ENCODE data around the gene CADM1.

CADM1 gene

DNA sequence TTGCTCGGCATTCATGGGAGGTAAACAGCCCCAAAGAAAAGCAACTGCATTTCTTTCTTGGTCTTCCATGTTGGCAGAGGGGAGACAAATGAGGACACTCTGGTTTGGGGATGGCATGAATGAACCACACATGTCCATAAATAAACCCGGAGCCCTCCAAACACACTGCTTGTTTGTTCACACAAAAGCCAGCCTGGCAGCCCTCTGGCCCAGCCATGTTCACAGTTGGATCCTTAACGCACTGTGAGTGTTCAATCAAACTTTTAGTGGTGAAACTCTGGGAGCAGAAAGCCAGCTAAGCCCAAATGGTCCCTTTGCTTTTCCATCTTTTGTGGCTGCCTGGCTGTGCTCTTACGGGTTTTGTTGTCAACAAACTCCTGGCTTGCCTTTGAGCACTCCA is 336.8 kb downstream of the CADM1 start:
- Histone ChIP-seq H3K27me3 (ENCODE audit: control insufficient read depth in 1 of 2, insufficient read depth in 2 of 2, low read length in 2 of 2) (peaks cover 4 to 10% of the 10 kb centered on the region in 2 donors), H3K9me3 (ENCODE audit: control insufficient read depth in 2 of 2, low read length in 2 of 2) (no peaks in the 10 kb centered on the region), H3K4me3 (ENCODE audit: low read length in 2 of 2) (no peak overlapping the region), H3K9ac (ENCODE audit: low read length in 2 of 2) (no peak overlapping the region), H3K4me1 (ENCODE audit: control insufficient read depth, insufficient read depth, low read length) (peaks cover 7% of the 10 kb centered on the region), H3K36me3 (ENCODE audit: control insufficient read depth in 2 of 2, insufficient read depth in 2 of 2, low read length in 2 of 2) (no peaks in the 10 kb centered on the region), H3K27ac (ENCODE audit: low read length) (no peak overlapping the region)

DNA sequence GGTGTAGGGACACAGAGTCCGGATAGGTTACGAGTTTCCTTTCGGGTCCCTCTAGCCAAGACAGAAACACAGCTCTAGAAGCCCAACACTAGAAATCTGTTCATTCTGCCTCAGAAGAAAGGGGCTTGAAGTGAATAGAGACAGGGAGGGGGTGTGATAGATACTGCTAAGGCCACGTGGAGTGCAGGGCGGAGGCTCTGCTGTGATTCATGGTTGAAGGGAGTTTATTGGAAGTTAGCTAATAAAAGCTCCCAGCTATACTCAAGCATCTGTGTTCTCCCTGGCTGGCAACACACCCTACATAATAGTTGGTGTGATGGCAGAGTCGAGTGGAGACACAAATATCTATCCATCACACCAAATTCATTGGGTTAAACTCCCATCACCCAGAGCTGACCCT is 337.4 kb downstream of the CADM1 start:
- peaks cover 4 to 13% of the 10 kb centered on the region in 2 donors for H3K27me3 ChIP-seq (ENCODE audit: control insufficient read depth in 1 of 2, insufficient read depth in 2 of 2, low read length in 2 of 2)
- no peaks in the 10 kb centered on the region for H3K36me3 ChIP-seq (ENCODE audit: control insufficient read depth in 2 of 2, insufficient read depth in 2 of 2, low read length in 2 of 2)
- H3K4me1 ChIP-seq (ENCODE audit: control insufficient read depth, insufficient read depth, low read length), result peaks cover 7% of the 10 kb centered on the region
- H3K27ac ChIP-seq (ENCODE audit: low read length), result no peak overlapping the region
- H3K4me3 ChIP-seq (ENCODE audit: low read length in 2 of 2), result no peak overlapping the region
- H3K9me3 ChIP-seq (ENCODE audit: control insufficient read depth in 2 of 2, low read length in 2 of 2), result no peaks in the 10 kb centered on the region
- H3K9ac ChIP-seq (ENCODE audit: low read length in 2 of 2), result no peak overlapping the region

DNA sequence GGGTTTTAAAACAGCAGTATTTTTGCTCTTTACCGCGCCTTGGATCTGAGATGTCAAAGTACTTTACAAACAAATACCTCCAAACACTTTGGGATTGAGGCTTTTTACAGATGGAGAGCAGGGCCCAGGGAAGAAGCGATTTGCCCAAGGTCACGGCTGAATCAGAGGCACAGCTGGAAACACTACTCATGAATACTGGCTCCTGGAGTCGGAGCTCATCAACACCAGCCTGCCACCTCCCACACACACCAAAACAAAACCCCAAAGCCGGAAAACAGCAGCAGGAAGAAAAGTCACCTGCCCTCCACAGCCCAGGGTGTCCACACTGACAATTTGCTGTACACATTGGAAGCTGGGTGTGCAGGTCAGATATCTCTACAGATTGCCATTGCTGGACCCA is 339.4 kb downstream of the CADM1 start:
- H3K9ac ChIP-seq (ENCODE audit: low read length in 2 of 2), result no peak overlapping the region
- peaks cover 7% of the 10 kb centered on the region for H3K4me1 ChIP-seq (ENCODE audit: control insufficient read depth, insufficient read depth, low read length)
- H3K9me3 ChIP-seq (ENCODE audit: control insufficient read depth in 2 of 2, low read length in 2 of 2), result peaks cover 0 to 4% of the 10 kb centered on the region in 2 donors
- no peak overlapping the region for H3K27ac ChIP-seq (ENCODE audit: low read length)
- H3K4me3 ChIP-seq (ENCODE audit: low read length in 2 of 2), result no peak overlapping the region
- H3K27me3 ChIP-seq (ENCODE audit: control insufficient read depth in 1 of 2, insufficient read depth in 2 of 2, low read length in 2 of 2), result peaks cover 14 to 24% of the 10 kb centered on the region in 2 donors
- no peaks in the 10 kb centered on the region for H3K36me3 ChIP-seq (ENCODE audit: control insufficient read depth in 2 of 2, insufficient read depth in 2 of 2, low read length in 2 of 2)

DNA sequence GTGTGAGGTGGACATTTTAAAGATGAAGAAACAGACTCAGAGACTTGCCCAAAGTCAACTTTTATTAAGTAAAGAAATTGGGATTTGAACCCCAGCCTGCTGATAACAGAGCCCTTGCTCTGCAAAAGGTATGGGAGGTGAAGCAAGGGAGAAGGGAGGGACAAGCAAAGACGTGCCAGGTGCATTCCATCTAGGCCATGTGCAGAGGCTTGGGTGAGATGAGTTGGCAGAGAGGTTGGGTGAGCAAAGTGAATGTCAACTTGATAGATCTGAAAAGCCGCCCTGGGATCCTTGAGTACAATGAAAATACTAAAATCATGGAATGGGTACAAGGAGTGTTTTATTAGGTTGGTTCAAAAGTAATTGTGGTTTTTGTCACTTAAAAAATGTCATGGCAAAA is 341.3 kb downstream of the CADM1 start:
- Histone ChIP-seq H3K9me3 (ENCODE audit: control insufficient read depth in 2 of 2, low read length in 2 of 2) (peaks cover 0 to 4% of the 10 kb centered on the region in 2 donors), H3K27me3 (ENCODE audit: control insufficient read depth in 1 of 2, insufficient read depth in 2 of 2, low read length in 2 of 2) (peaks cover 20 to 23% of the 10 kb centered on the region in 2 donors), H3K27ac (ENCODE audit: low read length) (no peak overlapping the region), H3K4me1 (ENCODE audit: control insufficient read depth, insufficient read depth, low read length) (peaks cover under 1% of the 10 kb centered on the region), H3K36me3 (ENCODE audit: control insufficient read depth in 2 of 2, insufficient read depth in 2 of 2, low read length in 2 of 2) (no peaks in the 10 kb centered on the region), H3K4me3 (ENCODE audit: low read length in 2 of 2) (no peak overlapping the region), H3K9ac (ENCODE audit: low read length in 2 of 2) (no peak overlapping the region)

DNA sequence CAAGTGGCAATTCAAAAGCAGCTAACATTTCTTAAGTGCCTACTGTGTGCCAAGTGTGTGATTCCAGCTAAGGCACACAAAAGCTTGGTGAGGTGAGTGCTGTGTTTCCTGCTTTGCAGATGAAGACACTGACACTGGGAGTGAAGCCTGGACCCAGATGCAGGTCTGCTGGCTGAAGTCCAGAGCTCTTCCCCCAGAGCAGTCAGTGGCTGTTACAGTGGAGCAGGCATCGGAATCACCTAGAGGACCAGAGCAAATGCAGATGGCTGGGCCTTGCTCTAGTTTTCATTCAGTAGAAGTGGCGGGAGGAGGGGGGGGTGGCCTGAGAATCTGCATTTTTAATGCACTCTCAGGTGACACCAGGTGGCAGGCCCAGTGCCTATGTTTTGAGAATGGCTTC is 342.3 kb downstream of the CADM1 start:
- H3K4me3 ChIP-seq (ENCODE audit: low read length in 2 of 2), result no peak overlapping the region
- H3K4me1 ChIP-seq (ENCODE audit: control insufficient read depth, insufficient read depth, low read length), result no peaks in the 10 kb centered on the region
- peaks cover 0 to 4% of the 10 kb centered on the region in 2 donors for H3K9me3 ChIP-seq (ENCODE audit: control insufficient read depth in 2 of 2, low read length in 2 of 2)
- H3K36me3 ChIP-seq (ENCODE audit: control insufficient read depth in 2 of 2, insufficient read depth in 2 of 2, low read length in 2 of 2), result no peaks in the 10 kb centered on the region
- H3K27ac ChIP-seq (ENCODE audit: low read length), result no peak overlapping the region
- H3K27me3 ChIP-seq (ENCODE audit: control insufficient read depth in 1 of 2, insufficient read depth in 2 of 2, low read length in 2 of 2), result peaks cover 22 to 25% of the 10 kb centered on the region in 2 donors
- no peak overlapping the region for H3K9ac ChIP-seq (ENCODE audit: low read length in 2 of 2)

DNA sequence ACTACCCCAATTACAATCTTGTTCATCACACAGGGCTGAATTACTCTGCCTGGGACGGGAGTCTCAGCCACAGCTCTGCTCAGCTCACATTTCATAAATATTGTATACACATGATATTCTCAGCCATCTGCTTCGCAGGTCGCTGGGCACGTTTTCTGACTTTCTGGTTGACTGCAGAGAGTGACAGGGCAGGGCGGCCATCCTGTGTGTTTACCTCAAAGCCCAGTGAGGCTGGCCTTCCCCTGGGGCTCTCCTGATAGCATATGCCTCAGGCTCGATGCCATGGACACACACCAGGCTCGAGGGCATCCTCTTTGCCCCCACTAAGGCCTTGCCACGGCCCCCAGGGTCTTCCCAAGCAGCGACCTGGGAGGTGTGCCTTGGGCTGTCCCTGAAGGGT is 345.0 kb downstream of the CADM1 start:
- peaks cover 18 to 21% of the 10 kb centered on the region in 2 donors for H3K27me3 ChIP-seq (ENCODE audit: control insufficient read depth in 1 of 2, insufficient read depth in 2 of 2, low read length in 2 of 2)
- H3K27ac ChIP-seq (ENCODE audit: low read length), result no peak overlapping the region
- peaks cover 0 to 4% of the 10 kb centered on the region in 2 donors for H3K9me3 ChIP-seq (ENCODE audit: control insufficient read depth in 2 of 2, low read length in 2 of 2)
- no peak overlapping the region for H3K4me3 ChIP-seq (ENCODE audit: low read length in 2 of 2)
- H3K4me1 ChIP-seq (ENCODE audit: control insufficient read depth, insufficient read depth, low read length), result no peaks in the 10 kb centered on the region
- no peak overlapping the region for H3K9ac ChIP-seq (ENCODE audit: low read length in 2 of 2)
- no peaks in the 10 kb centered on the region for H3K36me3 ChIP-seq (ENCODE audit: control insufficient read depth in 2 of 2, insufficient read depth in 2 of 2, low read length in 2 of 2)

DNA sequence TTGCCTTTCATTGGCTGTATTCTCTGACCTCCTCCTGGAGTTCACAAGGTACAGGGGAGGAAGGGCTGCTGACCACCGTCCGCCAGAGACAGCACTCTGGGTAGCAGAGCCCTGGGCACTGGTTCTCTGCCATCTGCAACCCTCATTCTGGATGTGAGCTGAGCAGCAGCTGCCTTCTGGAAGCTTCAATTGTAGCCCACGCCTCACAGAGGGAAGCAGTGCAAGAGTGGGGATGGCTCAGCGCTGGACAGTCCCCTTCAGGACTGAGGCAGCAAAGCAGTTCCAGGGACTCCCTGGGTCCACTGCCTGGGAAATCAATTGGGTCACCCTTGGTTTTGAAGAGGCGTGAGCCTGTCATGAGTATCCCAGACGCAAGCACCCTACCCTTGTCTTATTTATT is 346.2 kb downstream of the CADM1 start:
- Histone ChIP-seq H3K27me3 (ENCODE audit: control insufficient read depth in 1 of 2, insufficient read depth in 2 of 2, low read length in 2 of 2) (peaks cover 18 to 21% of the 10 kb centered on the region in 2 donors), H3K27ac (ENCODE audit: low read length) (no peak overlapping the region), H3K36me3 (ENCODE audit: control insufficient read depth in 2 of 2, insufficient read depth in 2 of 2, low read length in 2 of 2) (no peaks in the 10 kb centered on the region), H3K4me3 (ENCODE audit: low read length in 2 of 2) (no peak overlapping the region), H3K9me3 (ENCODE audit: control insufficient read depth in 2 of 2, low read length in 2 of 2) (peaks cover 0 to 4% of the 10 kb centered on the region in 2 donors), H3K4me1 (ENCODE audit: control insufficient read depth, insufficient read depth, low read length) (no peaks in the 10 kb centered on the region), H3K9ac (ENCODE audit: low read length in 2 of 2) (no peak overlapping the region)

DNA sequence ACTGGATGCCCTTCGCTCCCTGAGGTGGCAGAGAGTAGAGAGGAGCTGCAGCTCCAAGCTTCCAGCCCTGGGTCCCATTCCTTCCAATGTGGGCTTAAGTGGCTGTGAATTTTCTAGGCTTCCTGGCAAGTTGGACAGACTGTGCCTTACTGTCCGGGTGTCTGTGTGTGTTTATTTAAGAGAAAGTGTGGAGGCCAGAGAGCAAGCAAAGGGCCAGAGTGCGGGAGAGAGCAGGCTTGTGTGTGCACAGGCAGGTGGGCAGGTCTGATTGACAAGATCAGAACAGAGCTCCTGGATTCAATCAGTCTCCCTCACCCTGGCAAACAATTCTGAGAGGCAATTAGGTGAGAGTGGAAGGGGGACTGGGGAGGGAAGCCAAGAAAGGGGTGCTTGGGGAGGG is 347.0 kb downstream of the CADM1 start:
- Histone ChIP-seq H3K36me3 (ENCODE audit: control insufficient read depth in 2 of 2, insufficient read depth in 2 of 2, low read length in 2 of 2) (no peaks in the 10 kb centered on the region), H3K9me3 (ENCODE audit: control insufficient read depth in 2 of 2, low read length in 2 of 2) (peaks cover 0 to 4% of the 10 kb centered on the region in 2 donors), H3K9ac (ENCODE audit: low read length in 2 of 2) (no peak overlapping the region), H3K27ac (ENCODE audit: low read length) (no peak overlapping the region), H3K4me1 (ENCODE audit: control insufficient read depth, insufficient read depth, low read length) (no peaks in the 10 kb centered on the region), H3K27me3 (ENCODE audit: control insufficient read depth in 1 of 2, insufficient read depth in 2 of 2, low read length in 2 of 2) (peaks cover 17 to 18% of the 10 kb centered on the region in 2 donors), H3K4me3 (ENCODE audit: low read length in 2 of 2) (no peak overlapping the region)

DNA sequence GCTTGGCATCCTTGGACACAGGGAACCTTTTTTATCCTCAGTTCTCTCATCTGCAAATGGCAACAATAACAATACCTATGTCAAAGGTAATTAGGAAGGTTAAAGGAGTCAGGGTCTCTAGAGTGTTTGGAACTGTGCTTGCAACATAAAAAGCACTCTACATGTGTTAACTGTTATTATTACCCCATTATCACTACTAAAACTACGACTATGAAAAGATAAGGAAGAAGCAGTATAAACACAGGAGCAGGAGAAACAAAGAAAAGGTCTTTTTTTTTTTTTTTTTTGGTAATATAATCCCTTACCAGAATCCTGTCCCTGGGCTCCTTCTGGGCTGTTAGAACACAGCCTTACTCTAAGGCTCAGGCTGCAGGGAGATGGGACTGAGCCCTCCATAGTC is 348.2 kb downstream of the CADM1 start:
- Histone ChIP-seq H3K9ac (ENCODE audit: low read length in 2 of 2) (no peak overlapping the region), H3K27me3 (ENCODE audit: control insufficient read depth in 1 of 2, insufficient read depth in 2 of 2, low read length in 2 of 2) (peaks cover 12 to 13% of the 10 kb centered on the region in 2 donors), H3K9me3 (ENCODE audit: control insufficient read depth in 2 of 2, low read length in 2 of 2) (peaks cover 0 to 2% of the 10 kb centered on the region in 2 donors), H3K36me3 (ENCODE audit: control insufficient read depth in 2 of 2, insufficient read depth in 2 of 2, low read length in 2 of 2) (no peaks in the 10 kb centered on the region), H3K4me1 (ENCODE audit: control insufficient read depth, insufficient read depth, low read length) (no peaks in the 10 kb centered on the region), H3K4me3 (ENCODE audit: low read length in 2 of 2) (no peak overlapping the region), H3K27ac (ENCODE audit: low read length) (no peak overlapping the region)

DNA sequence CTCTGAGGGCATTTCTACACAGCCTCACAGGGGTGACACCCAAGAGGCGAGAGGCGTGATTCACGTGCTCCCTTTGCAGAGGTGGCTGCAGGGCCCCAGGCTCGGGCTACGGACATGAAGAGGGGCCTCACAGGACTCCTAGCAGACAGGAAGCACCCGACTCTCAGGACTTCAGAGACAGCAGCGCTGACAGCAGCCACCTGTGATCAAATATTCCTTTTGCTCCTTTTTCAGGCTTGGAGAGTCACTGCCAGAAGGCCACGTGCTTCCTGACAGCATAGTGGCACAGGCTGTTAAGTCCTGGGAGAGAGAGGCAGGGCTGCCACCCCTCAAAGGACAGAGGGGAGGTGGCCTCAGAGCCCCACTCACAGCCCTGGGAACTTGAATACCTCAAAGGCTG is 348.9 kb downstream of the CADM1 start:
- Histone ChIP-seq H3K9ac (ENCODE audit: low read length in 2 of 2) (no peak overlapping the region), H3K4me1 (ENCODE audit: control insufficient read depth, insufficient read depth, low read length) (no peaks in the 10 kb centered on the region), H3K27me3 (ENCODE audit: control insufficient read depth in 1 of 2, insufficient read depth in 2 of 2, low read length in 2 of 2) (peaks cover 5 to 10% of the 10 kb centered on the region in 2 donors), H3K4me3 (ENCODE audit: low read length in 2 of 2) (no peak overlapping the region), H3K27ac (ENCODE audit: low read length) (no peak overlapping the region), H3K36me3 (ENCODE audit: control insufficient read depth in 2 of 2, insufficient read depth in 2 of 2, low read length in 2 of 2) (no peaks in the 10 kb centered on the region), H3K9me3 (ENCODE audit: control insufficient read depth in 2 of 2, low read length in 2 of 2) (no peaks in the 10 kb centered on the region)

DNA sequence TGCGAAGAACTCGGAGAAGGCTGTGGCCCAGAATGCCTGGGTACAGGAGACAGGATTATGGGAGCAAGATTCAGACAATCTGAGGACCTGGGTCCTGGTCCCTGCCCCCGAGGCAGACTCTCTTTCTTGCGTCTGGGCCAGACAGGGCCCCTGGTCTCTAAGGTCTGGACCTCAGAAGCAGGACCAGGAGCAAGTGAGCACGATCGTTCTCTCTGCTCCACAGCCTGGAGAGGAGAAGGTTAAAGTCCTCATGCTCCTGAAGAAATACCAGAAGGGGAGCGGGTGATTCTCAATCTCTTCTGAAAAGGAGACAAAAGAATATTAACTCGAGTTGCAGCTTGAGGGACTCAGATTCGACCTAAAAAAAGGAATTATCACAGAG is 349.9 kb downstream of the CADM1 start:
- Histone ChIP-seq H3K36me3 (ENCODE audit: control insufficient read depth in 2 of 2, insufficient read depth in 2 of 2, low read length in 2 of 2) (no peaks in the 10 kb centered on the region), H3K9ac (ENCODE audit: low read length in 2 of 2) (no peak overlapping the region), H3K9me3 (ENCODE audit: control insufficient read depth in 2 of 2, low read length in 2 of 2) (no peaks in the 10 kb centered on the region), H3K27me3 (ENCODE audit: control insufficient read depth in 1 of 2, insufficient read depth in 2 of 2, low read length in 2 of 2) (peaks cover 3 to 7% of the 10 kb centered on the region in 2 donors), H3K27ac (ENCODE audit: low read length) (no peak overlapping the region), H3K4me1 (ENCODE audit: control insufficient read depth, insufficient read depth, low read length) (no peaks in the 10 kb centered on the region), H3K4me3 (ENCODE audit: low read length in 2 of 2) (no peak overlapping the region)
